Smooth muscle cell of the brain vasculature (primary cell): Measurements from ENCODE around the gene FAM72C.
"Not testable (repeated sequence)": the region's sequence is repeated elsewhere in the genome, so short reads cannot be mapped to it uniquely, and the experiment has no call there.

Source experiments
- DNase-seq: peaks from one replicate; pipeline ENCODE4 v3.0.0-alpha.2; 2012; ENCODE audit warnings: low read depth, low spot score

FAM72C gene

GRCh38 chr1:143984721-143985473 lies 13.1 kb upstream of the FAM72C start:
- not testable (repeated sequence) for DNase-seq

DNA sequence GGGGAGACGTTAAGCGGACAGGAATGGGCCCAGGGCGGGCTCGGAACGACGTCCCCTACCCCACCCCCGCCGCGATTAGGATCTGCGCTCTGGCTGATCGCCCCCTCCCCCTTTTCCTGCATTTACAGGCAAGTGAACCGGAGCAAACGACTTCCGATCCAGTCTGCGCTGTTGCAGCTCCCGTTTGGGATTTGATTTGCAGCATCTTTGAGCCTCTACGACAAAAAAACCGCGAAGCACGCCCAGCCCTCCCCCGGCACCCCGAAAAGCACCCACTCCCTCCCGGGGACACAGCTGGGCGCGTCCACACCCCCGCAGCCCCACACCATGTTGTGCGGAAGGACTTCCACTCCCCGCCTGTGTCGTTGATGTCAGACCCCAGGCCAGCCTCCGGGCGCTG lies 2.6 kb upstream of the FAM72C start:
- not testable (repeated sequence) for DNase-seq

- not testable (repeated sequence) for DNase-seq
Observed at GRCh38 chr1:143973876-143974414, 2.2 kb upstream of the FAM72C start.

DNA sequence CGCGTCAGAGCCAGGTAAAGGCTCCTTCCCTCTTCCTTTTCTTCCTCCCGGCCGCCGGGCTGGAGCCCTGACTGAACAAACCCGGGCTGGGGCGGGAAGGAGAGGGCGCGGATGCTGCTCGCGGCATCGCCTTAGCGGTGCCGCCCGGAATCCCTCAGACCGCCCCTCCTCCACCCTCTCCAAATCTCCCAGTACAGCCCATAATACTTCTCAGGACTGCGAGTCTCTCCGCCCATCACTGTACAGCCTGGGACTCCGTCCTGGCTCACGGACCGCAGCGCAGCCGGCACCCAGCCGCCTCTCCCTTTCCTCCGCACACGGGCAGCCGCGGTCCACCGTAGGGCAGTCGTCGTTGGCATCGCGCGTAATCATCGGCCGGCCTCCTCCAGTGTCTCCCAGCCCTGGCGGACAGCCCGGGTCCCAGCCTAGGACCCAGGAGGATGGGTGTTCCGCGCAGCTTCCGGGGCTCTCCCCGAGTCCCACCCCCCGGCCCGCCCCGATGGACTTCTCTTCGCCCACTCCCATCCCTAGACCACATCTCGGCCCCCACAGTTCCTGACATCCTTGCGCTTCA lies 1.1 kb upstream of the FAM72C start:
- not testable (repeated sequence) for DNase-seq

DNA sequence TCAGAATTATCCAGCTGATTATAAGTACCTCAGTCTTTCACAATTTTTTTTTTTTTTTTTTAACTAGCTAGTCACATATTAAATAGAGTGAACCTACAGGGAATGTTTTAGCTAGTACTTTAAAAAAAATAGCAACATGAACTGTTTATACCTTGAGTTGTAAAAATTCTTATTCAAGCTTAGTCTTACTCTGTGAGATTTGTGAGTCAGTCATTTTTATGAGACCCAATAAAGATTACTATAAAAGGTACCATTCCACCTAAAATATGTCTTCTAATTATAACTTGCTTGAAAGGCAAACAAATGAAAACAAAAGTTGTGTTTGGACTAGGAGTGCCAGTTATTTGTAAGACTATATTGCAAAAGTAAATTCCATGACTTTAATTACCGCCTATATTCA lies 5.9 kb downstream of the FAM72C start:
- DNase-seq, result not testable (repeated sequence)

GRCh38 chr1:143964294-143964693 lies 7.5 kb downstream of the FAM72C start:
- DNase-seq, result not testable (repeated sequence)

DNA sequence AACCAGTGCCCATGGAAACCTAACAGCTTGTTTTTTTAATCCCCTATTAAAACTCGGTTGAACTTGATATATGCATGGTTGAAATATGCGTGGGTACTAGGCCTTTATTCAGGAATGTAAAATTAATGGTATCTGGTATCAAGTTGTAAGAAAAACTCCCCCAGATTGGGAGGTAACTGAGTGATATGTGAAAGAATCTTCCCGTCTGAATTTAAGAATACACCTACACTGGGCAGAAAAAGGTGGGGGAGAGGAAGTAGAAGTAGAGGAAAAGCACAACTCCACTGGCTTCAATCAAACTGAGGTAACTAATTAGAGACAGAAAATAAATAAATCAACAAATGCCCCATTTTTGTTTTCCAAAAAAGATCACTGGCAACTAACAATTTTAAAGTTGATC lies 15.9 kb downstream of the FAM72C start:
- DNase-seq, result not testable (repeated sequence)

DNA sequence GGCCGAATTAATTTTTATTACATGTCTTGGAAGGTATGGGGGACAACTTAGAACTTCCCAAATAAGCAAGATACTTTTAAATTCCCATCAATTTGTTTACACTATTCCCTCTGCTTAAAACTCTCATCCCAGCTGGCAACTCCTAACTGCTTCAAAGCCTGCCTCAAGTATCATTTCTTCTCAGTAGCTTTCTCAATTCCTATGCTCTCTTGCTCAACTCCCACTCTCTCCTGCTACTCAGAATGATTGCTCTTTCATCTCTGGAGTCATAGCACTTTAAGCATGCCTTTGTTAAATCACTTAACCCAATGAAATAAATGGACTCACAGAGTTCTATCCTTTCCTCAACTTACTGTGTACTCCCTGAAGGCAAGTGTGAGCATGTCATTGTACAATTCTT lies 18.9 kb downstream of the FAM72C start:
- not testable (repeated sequence) for DNase-seq

DNA sequence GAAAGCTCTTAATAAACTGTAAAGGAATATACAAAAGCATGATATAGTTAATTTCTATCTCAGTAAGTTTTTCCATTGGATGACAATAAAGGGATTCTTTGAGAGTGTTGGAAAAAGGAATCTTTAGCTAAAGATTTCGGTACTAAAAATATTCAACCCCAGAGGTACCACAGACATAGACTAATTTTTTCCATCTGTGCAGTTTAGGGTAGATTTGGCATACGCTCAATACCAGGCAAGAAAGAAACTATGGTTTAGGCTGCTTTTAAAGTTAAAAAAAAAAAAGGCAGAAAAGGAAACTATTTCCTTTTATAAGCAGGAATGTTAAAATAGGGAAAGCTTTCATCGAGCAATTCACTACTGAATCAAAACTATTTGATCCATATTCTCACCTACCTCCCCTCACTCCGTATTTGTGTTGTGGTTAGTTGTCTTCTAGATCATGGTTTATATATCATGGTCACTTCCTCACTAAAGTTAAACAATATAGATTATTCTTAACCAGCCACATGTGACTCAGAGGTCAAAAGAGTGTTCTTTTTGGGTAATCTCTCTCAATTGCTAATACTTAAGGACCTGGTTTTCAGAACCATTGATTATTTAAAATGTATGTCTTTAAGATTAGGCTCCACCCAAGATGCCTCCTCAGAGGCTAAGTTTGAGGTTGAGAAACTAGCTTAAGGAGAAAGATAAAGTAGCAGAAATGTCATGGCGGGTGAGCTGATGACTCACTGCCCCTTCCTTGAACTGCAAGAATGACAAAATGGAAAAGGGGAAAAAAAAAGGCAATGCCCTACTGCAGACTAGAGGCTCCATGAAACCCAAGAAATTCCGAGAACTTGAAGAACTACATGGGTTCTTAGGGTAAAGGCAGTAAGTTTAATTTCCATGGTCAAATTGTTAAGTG lies 20.0 kb downstream of the FAM72C start:
- DNase-seq, result not testable (repeated sequence)

GRCh38 chr1:143947749-143948148 lies 24.0 kb downstream of the FAM72C start:
- DNase-seq, result not testable (repeated sequence)

- not testable (repeated sequence) for DNase-seq
Observed at GRCh38 chr1:143945253-143945652, 26.5 kb downstream of the FAM72C start.

- DNase-seq, result not testable (repeated sequence)
Observed at GRCh38 chr1:143944576-143945240, 27.1 kb downstream of the FAM72C start.

DNA sequence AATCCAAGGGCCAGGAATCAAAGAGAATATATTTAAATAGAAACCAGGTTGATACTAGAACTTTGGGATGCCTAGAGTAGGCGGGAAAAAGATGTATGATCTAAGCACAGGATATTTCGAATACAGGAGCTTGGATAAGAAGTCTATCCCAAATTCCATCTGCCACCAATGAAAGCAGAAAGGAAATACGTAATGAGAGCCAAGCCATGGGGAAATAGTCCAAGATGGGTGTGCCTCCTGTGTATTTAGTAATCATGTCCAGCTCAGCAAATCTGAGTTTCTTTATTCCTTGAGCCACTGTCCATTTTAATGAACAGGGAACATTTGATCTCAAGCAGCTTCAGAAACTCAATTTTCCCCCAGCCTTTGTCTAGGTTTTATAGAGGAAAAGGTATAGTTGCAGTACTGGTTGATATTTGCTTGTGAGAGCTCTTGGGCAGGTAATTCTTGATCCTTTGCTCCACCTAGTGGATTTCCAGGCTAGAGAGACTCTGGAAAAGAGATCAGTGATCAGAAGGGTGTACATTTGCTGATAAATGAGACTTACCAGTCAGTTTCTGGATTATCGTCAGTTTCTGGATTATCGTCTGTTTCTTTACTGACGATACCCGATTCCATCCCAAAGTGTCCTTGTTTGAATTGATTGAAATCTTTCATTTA lies 28.3 kb downstream of the FAM72C start:
- not testable (repeated sequence) for DNase-seq

DNA sequence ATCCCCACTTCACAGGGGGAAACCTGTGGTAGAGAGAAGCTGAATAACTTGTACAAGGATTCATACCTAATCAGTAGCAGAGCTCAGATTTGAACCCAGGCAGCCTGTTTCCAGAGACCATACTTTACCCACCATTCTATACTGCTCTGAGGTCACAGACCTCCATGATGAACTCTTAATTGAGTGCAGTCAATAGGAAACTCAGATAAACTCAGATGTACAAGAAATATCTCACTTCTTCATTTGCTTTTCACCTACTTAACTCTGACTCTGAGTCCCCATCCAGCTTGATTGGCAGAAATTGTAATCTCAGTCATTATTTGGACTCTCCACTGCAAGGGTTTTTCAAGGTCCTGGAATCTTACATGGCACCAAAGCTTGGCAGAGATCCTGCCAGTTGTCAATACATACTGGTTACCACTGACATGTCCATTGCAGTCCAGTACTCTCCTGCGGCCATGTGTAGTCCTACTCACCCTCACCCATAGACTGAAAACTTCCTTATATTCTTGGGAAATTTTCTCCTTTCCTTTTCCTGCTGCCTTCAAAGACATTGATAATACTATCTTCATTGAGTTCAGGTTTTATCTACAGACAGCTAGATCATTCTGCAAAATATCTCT lies 29.4 kb downstream of the FAM72C start:
- not testable (repeated sequence) for DNase-seq

DNA sequence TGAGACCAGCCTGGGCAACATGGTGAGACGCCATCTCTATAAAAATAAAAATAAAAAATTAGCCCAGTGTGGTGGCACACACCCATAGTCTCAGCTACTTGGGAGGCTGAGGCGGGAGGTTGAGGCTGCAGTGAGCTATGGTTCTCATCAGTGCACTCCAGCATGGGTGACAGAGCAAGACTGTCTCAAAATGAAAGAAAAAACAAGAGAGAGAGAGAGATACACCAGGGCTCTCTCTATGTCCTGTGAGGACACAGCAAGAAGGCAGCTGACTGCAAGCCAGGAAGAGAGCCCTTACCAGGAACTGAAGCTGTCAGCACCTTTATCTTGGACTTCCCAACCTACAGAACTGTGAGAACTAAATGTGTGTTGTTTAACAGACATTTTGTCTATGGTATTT lies 32.1 kb downstream of the FAM72C start:
- not testable (repeated sequence) for DNase-seq

DNA sequence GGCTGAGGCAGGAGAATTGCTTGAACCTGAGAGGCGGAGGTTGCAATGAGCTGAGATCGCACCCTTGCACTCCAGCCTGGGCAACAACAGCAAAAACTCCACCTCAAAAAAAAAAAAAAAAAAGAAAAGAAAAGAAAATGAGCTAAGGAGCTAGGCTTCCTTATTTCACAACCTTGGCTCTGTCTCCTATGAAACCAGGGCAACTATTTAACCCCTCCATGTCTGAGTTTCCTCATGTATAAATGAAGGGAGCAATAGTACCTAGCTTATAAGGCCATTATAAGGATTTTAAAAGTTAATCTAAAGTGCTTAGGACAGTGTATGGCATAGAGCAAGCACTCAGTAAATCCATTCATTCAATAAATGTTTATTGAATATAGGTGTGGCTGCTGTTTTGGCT lies 32.9 kb downstream of the FAM72C start:
- DNase-seq, result not testable (repeated sequence)

- DNase-seq, result peak; percentile 9
Observed at GRCh38 chr1:143936457-143937115, 35.2 kb downstream of the FAM72C start.

GRCh38 chr1:143919127-143919526 lies 52.7 kb downstream of the FAM72C start:
- DNase-seq, result not testable (repeated sequence)

- DNase-seq, result not testable (repeated sequence)
Observed at GRCh38 chr1:143918552-143918951, 53.2 kb downstream of the FAM72C start.

DNA sequence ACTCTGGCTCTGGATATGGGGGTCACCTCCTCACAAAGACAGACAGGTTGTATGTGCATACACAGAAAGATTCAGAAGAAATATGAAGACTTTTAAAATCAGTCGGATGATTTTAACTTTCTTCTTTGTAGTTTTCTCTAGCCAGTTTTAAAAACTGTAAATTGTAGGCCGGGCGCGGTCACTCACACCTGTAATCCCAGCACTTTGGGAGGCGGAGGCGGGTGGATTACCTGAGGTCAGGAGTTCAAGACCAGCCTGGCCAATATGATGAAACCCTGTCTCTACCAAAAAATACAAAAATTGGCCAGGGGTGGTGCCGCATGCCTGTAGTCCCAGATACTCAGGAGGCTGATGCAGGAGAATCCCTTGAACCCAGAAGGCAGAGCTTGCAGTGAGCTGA lies 58.1 kb downstream of the FAM72C start:
- DNase-seq, result not testable (repeated sequence)
